ENCODE results near the gene TMTC4. TPM values are rescaled to one million over a fixed set of nuclear protein-coding genes. Genes with fewer than 3 reads are reported as not detected.
"Not testable (repeated sequence)": the region's sequence is repeated elsewhere in the genome, so short reads cannot be mapped to it uniquely, and the experiment has no call there.

TMTC4 gene
- total RNA-seq, 1 donor from 2014 or later = 10.9 TPM

- H3K36me3 ChIP-seq = peaks cover 50% of the 10 kb centered on the region
- no peak for TF ChIP-seq CTCF (IDR thresholded peaks at IDR 0.05)
- ATAC-seq = no peak
These were observed 49.1 kb downstream of the TMTC4 start for GRCh38 chr13:100625447-100625846.

DNA sequence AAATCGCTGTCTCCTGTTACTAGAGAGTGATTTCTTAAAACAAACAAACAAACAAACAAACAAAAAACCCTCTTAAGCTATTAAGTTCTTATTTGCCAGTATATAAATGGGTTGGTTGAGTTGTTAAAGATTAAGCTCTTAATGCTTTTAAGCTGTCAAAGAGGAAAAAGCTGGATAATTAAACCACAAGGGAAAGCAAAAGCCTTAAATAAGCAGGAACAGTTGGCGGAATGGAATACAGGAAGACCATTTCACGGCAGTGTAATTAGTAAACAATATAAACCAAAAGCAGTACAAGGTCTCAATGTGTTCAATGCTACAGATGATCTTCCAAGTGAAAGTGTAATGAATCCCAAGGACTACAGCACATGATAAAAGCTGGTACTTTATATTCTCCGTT lies 53.8 kb downstream of the TMTC4 start:
- Histone ChIP-seq H3K4me1 (no peaks in the 10 kb centered on the region), H3K27ac (no peak overlapping the region), H3K9me3 (no peaks in the 10 kb centered on the region), H3K4me3 (no peak overlapping the region), H3K27me3 (ENCODE audit: low read depth) (no peaks in the 10 kb centered on the region), H3K36me3 (peaks cover 21% of the 10 kb centered on the region)
- no peak for TF ChIP-seq CTCF (IDR thresholded peaks at IDR 0.05)
- intact Hi-C loops (cut with DNase I) = no loop called here
- DNase-seq = no peak
- ATAC-seq = no peak

More at GRCh38 chr13:100625447-100625846, 49.1 kb downstream of the TMTC4 start:
- Histone ChIP-seq H3K9me3 (no peaks in the 10 kb centered on the region), H3K27me3 (ENCODE audit: low read depth) (no peaks in the 10 kb centered on the region), H3K4me1 (no peaks in the 10 kb centered on the region), H3K27ac (no peak overlapping the region), H3K4me3 (no peak overlapping the region)
- intact Hi-C loops (cut with DNase I) = no loop called here
- DNase-seq = no peak

- Histone ChIP-seq H3K27me3 (ENCODE audit: low read depth) (no peaks in the 10 kb centered on the region), H3K4me1 (no peaks in the 10 kb centered on the region), H3K36me3 (peaks cover 12% of the 10 kb centered on the region), H3K27ac (no peak overlapping the region), H3K9me3 (no peaks in the 10 kb centered on the region), H3K4me3 (no peak overlapping the region)
- ATAC-seq (no peak), DNase-seq (no peak)
- no peak for TF ChIP-seq CTCF (IDR thresholded peaks at IDR 0.05)
- intact Hi-C loops (cut with DNase I) = no loop called here
These were observed 54.7 kb downstream of the TMTC4 start for GRCh38 chr13:100619940-100620339.

GRCh38 chr13:100618897-100619296 lies 55.7 kb downstream of the TMTC4 start:
- H3K36me3 ChIP-seq; H3K27me3 ChIP-seq (ENCODE audit: low read depth); intact Hi-C loops (cut with DNase I); H3K4me1 ChIP-seq; H3K27ac ChIP-seq; H3K9me3 ChIP-seq; ATAC-seq; H3K4me3 ChIP-seq; DNase-seq: not testable (repeated sequence)

DNA sequence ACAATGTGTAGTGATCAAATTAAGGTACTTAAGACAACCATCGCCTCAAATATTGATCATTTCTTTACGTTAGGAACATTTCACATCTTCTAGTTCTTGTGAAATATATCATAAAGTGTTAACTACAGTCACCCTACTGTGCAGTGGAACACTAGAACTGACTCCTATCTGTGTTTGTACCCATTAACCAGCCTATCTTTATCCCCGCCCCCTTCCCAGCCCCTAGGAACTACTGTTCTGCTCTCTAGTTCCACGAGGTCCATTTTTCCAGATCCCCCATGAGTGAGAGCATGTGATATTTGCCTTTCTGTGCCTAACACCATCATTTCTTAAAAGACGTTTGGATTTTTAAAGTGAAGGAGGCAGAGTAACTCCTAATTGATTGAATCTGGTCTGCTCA lies 61.6 kb downstream of the TMTC4 start:
- Histone ChIP-seq H3K27me3 (ENCODE audit: low read depth) (no peaks in the 10 kb centered on the region), H3K27ac (no peak overlapping the region), H3K4me1 (peaks cover 4% of the 10 kb centered on the region), H3K9me3 (no peaks in the 10 kb centered on the region), H3K36me3 (peaks cover 15% of the 10 kb centered on the region), H3K4me3 (no peak overlapping the region)
- intact Hi-C loops (cut with DNase I) = no loop called here
- DNase-seq (no peak), ATAC-seq (no peak)
- TF ChIP-seq CTCF (IDR thresholded peaks at IDR 0.05) = no peak

DNA sequence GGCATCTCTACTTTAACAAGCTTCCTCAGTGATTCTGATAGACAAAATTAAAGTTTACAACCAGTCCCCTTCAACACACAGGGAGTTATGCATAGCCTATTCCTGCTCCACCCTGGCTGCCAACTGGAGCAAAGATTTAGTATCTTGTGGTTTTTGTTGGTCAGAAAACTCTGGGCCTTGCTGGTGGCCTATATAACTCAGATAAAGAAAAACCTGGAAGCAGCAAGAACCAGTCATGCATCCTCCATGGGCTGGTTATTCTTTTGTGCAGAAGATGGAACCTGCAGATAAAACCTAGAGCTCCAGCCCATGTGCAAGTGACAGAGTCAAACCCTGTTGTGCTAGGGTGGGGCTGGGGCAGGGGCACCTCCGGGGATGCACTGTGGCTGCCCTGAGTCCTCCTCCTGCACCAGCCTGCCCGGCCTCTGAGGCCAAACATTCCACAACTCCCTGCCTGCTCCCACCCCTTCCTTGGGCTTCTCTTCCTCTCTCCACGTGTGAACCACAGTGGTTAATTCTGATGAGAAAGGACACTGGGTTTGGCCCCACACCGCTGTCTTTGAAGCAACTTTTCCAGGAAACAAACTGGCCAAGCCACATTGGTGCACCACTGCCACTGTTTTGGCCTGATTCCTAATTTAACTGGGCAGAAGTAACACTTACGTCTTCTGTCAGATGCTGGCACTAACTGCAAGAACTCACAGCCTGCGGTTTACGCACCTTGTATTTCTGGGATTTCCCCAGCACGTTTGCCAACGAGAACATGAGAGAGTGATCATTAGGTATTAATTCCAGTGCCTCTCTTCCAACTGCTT lies 62.7 kb downstream of the TMTC4 start:
- Histone ChIP-seq H3K4me1 (peaks cover 4% of the 10 kb centered on the region), H3K4me3 (no peak overlapping the region), H3K36me3 (peaks cover 19% of the 10 kb centered on the region), H3K27me3 (ENCODE audit: low read depth) (no peaks in the 10 kb centered on the region), H3K9me3 (no peaks in the 10 kb centered on the region), H3K27ac (no peak overlapping the region)
- intact Hi-C loops (cut with DNase I) = no loop called here
- no peak for DNase-seq
- TF ChIP-seq CTCF (IDR thresholded peaks at IDR 0.05) = no peak
- ATAC-seq = no peak
